ENCODE results near the gene PAPPA. TPM values are rescaled to one million over a fixed set of nuclear protein-coding genes. Genes with fewer than 3 reads are reported as not detected.

The PAPPA gene
- total and polyA plus RNA-seq, 2 of the 8 experiments (the other 6 are each of a cell fraction or from before 2014, with no cell fraction given): 0.18 to 0.63 TPM

- H3K9ac ChIP-seq (replicated peaks in 1 of 4; ENCODE audit: extremely low read depth in 1 of 4, low read depth in 3 of 4, low read length in 3 of 4): no peak overlapping the region
- no peaks in the 10 kb centered on the region for H3K79me2 ChIP-seq (ENCODE audit: control insufficient read depth in 1 of 2, insufficient read depth in 2 of 2, low read length in 2 of 2)
- no peak for FAIRE-seq
- TF ChIP-seq TBP (IDR thresholded peaks at IDR 0.05; ENCODE audit: low read depth, low read length): no peak
- no peak for TF ChIP-seq TAF7 (optimal IDR thresholded peaks at IDR 0.05; ENCODE audit: borderline replicate concordance, low read depth, low read length)
- TF ChIP-seq KDM4A (IDR thresholded peaks at IDR 0.05; ENCODE audit: low read depth, low read length, severe bottlenecking): no peak
- TF ChIP-seq NRF1 (IDR thresholded peaks at IDR 0.05; ENCODE audit: low read depth, low read length): no peak
- no peak for TF ChIP-seq PHF8 (conservative IDR thresholded peaks at IDR 0.05; ENCODE audit: low read depth, low read length)
- TF ChIP-seq JUN (IDR thresholded peaks at IDR 0.05; ENCODE audit: low read depth, low read length): no peak
- no peak for TF ChIP-seq EZH2 (IDR thresholded peaks at IDR 0.05; ENCODE audit: low read depth, low read length, severe bottlenecking)
- TF ChIP-seq SP2 (IDR thresholded peaks at IDR 0.05; ENCODE audit: low read length): no peak
Measured at GRCh38 chr9:116250891-116251290, 97.3 kb downstream of the PAPPA start.

More at GRCh38 chr9:116250891-116251290, 97.3 kb downstream of the PAPPA start:
- Histone ChIP-seq H4K8ac (ENCODE audit: extremely low read depth, insufficient read depth, low read length) (no peak overlapping the region), H2BK5ac (ENCODE audit: low read depth, low read length) (no peak overlapping the region), H2AFZ (ENCODE audit: low read length) (no peak overlapping the region), H2BK15ac (ENCODE audit: low read length) (no peak overlapping the region), H3K4ac (replicated peaks; ENCODE audit: insufficient read length, low read depth, low read length) (no peak overlapping the region), H3K9me3 (ENCODE audit: insufficient read depth in 2 of 2, low read depth in 1 of 2, low read length in 1 of 2) (no peaks in the 10 kb centered on the region), H2BK12ac (ENCODE audit: low read depth, low read length) (no peak overlapping the region), H3K4me2 (ENCODE audit: insufficient read depth in 1 of 2, low read depth in 2 of 2, low read length in 2 of 2) (no peak overlapping the region), H3K18ac (ENCODE audit: extremely low read depth, low read length) (no peak overlapping the region), H2BK120ac (replicated peaks; ENCODE audit: low read depth, low read length) (no peak overlapping the region), H4K5ac (ENCODE audit: insufficient read length, low read depth, low read length) (no peak overlapping the region), H3K27ac (ENCODE audit: low read depth, low read length) (no peak overlapping the region), H4K91ac (replicated peaks; ENCODE audit: insufficient read length, low read length) (no peak overlapping the region), H3K23ac (ENCODE audit: insufficient read length) (no peak overlapping the region), H3K4me1 (replicated peaks in 1 of 4; ENCODE audit: control insufficient read depth in 3 of 4, insufficient read depth in 4 of 4, low read length in 3 of 4) (no peaks in the 10 kb centered on the region), H3K79me1 (ENCODE audit: low read depth, low read length) (no peaks in the 10 kb centered on the region), H2BK20ac (ENCODE audit: low read length) (no peak overlapping the region), H3K23me2 (ENCODE audit: low read depth, low read length) (no peaks in the 10 kb centered on the region), H3K4me3 (ENCODE audit: extremely low read depth in 1 of 4, insufficient read depth in 2 of 4, low read depth in 3 of 4, low read length in 4 of 4) (no peak overlapping the region), H3K56ac (replicated peaks; ENCODE audit: insufficient read length, low read depth, low read length) (no peak overlapping the region), H4K20me1 (replicated peaks in 1 of 2; ENCODE audit: control insufficient read depth in 1 of 2, insufficient read depth in 2 of 2, low read length in 2 of 2) (no peaks in the 10 kb centered on the region), H3K14ac (ENCODE audit: insufficient read length) (no peak overlapping the region), H2AK5ac (ENCODE audit: low read depth, low read length) (no peak overlapping the region), H3K36me3 (ENCODE audit: control insufficient read depth in 2 of 4, insufficient read depth in 4 of 4, low read length in 3 of 4) (no peaks in the 10 kb centered on the region), H3K27me3 (replicated peaks in 1 of 4; ENCODE audit: control insufficient read depth in 3 of 4, extremely low read depth in 1 of 4, insufficient read depth in 3 of 4, low read length in 3 of 4) (no peaks in the 10 kb centered on the region)
- WGBS, 2 experiments (ENCODE audit: extremely low coverage in 1 of 2, insufficient coverage in 1 of 2, insufficient read length in 1 of 2, insufficient replicate concordance in 2 of 2, low coverage in 1 of 2, low lambda C conversion rate in 2 of 2, missing lambda C conversion rate in 1 of 2): 87% methylated on average over 4 of the region's 4 CpGs; no CpG with 5 or more reads in 1 of the 2 experiments
- ChIA-PET POLR2A (ENCODE audit: partially characterized antibody) (interaction anchor here (1.1 kb wide), 1 partner anchor 9 kb away, joined by 3 read pairs; no protein-coding TSS in a partner anchor), CTCF (ENCODE audit: partially characterized antibody) (no interaction called here)
- no peak for DNase-seq (ENCODE audit: low read depth in 1 of 2, low spot score in 2 of 2)

All from H1 (cell line).